ENCODE data around the gene CIT. TPM values are rescaled to one million over a fixed set of nuclear protein-coding genes. Genes with fewer than 3 reads are reported as not detected.

Gene CIT
- total RNA-seq, 1 donor from 2014 or later, result 6.8 TPM

DNA sequence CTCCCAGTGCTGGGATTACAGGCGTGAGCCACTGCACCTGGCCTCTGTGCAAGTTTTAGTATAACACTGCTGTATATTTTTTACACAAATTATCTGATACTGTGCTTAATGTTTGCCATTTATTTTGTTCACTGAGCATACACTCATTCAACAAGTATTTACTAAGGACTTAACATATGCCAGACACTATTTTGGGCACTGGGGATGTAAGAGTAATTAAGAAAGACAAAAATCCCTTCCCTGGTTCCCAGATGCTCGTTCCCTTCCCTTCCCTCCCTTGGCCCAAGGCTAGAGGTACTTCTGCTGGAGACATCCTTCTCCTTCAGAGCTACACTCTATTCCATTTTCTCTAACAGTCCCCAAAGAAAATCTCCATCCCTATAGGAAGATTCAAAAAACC is 12.5 kb downstream of the CIT start:
- no peaks in the 10 kb centered on the region for H3K4me1 ChIP-seq (ENCODE audit: control insufficient read depth in 3 of 3, insufficient read depth in 3 of 3, low read length in 3 of 3)
- H3K27me3 ChIP-seq (ENCODE audit: control insufficient read depth in 3 of 3, insufficient read depth in 3 of 3, low read length in 3 of 3), result no peaks in the 10 kb centered on the region
- no peak overlapping the region for H3K4me3 ChIP-seq (ENCODE audit: low read length in 3 of 3)
- H3K9me3 ChIP-seq (ENCODE audit: control insufficient read depth in 3 of 3, low read length in 3 of 3), result no peaks in the 10 kb centered on the region
- H3K36me3 ChIP-seq (ENCODE audit: control insufficient read depth in 3 of 3, insufficient read depth in 3 of 3, low read length in 3 of 3), result no peaks in the 10 kb centered on the region
- H3K9ac ChIP-seq (ENCODE audit: low read depth in 1 of 3, low read length in 3 of 3), result no peak overlapping the region
- H3K27ac ChIP-seq (ENCODE audit: low read depth, low read length), result no peak overlapping the region

DNA sequence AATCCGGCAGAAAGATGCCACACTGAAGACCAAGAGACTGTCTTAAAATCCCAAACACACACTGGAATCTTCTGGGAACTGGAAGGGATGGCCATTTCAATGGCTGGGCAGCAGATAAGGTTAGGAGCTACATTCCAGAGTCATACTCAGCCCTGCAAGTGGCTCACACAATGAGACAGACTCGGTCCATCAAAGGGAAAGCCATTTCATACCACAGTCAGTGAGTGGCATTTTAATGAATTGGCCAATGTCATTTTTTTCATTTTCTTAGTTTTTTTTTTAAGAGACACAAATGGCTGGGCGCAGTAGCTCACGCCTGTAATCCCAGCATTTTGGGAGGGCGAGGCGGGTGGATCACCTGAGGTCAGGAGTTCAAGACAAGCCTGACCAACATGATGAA is 17.9 kb downstream of the CIT start:
- H3K4me1 ChIP-seq (ENCODE audit: control insufficient read depth in 3 of 3, insufficient read depth in 3 of 3, low read length in 3 of 3), result no peaks in the 10 kb centered on the region
- H3K27ac ChIP-seq (ENCODE audit: low read depth, low read length), result no peak overlapping the region
- no peak overlapping the region for H3K4me3 ChIP-seq (ENCODE audit: low read length in 3 of 3)
- no peaks in the 10 kb centered on the region for H3K27me3 ChIP-seq (ENCODE audit: control insufficient read depth in 3 of 3, insufficient read depth in 3 of 3, low read length in 3 of 3)
- H3K36me3 ChIP-seq (ENCODE audit: control insufficient read depth in 3 of 3, insufficient read depth in 3 of 3, low read length in 3 of 3), result no peaks in the 10 kb centered on the region
- H3K9ac ChIP-seq (ENCODE audit: low read depth in 1 of 3, low read length in 3 of 3), result no peak overlapping the region
- H3K9me3 ChIP-seq (ENCODE audit: control insufficient read depth in 3 of 3, low read length in 3 of 3), result no peaks in the 10 kb centered on the region

GRCh38 chr12:119857041-119857591 is 20.0 kb downstream of the CIT start:
- Histone ChIP-seq H3K9me3 (ENCODE audit: control insufficient read depth in 3 of 3, low read length in 3 of 3) (no peaks in the 10 kb centered on the region), H3K27ac (ENCODE audit: low read depth, low read length) (no peak overlapping the region), H3K4me1 (ENCODE audit: control insufficient read depth in 3 of 3, insufficient read depth in 3 of 3, low read length in 3 of 3) (no peaks in the 10 kb centered on the region), H3K27me3 (ENCODE audit: control insufficient read depth in 3 of 3, insufficient read depth in 3 of 3, low read length in 3 of 3) (no peaks in the 10 kb centered on the region), H3K9ac (ENCODE audit: low read depth in 1 of 3, low read length in 3 of 3) (no peak overlapping the region), H3K36me3 (ENCODE audit: control insufficient read depth in 3 of 3, insufficient read depth in 3 of 3, low read length in 3 of 3) (no peaks in the 10 kb centered on the region), H3K4me3 (ENCODE audit: low read length in 3 of 3) (no peak overlapping the region)

DNA sequence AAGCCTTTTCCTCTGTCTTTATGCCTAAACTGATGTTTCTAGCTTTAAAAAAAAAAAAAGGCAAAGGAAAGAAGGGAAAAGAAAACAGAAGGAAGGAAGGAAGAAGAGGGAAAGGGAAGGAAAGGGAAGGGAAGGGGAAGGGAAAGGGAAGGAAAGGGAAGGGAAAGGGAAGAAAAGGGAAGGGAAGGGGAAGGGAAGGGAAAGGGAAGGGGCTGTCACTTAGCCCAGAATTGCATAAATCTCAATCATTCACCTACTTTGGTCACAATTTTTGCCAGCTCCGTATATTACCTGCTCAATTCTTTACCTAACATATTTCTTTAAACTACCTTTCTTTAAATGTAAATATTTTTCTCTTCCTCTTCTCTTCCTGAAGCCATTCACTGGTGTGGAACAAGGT is 26.8 kb downstream of the CIT start:
- H3K9me3 ChIP-seq (ENCODE audit: control insufficient read depth in 3 of 3, low read length in 3 of 3), result no peaks in the 10 kb centered on the region
- no peak overlapping the region for H3K27ac ChIP-seq (ENCODE audit: low read depth, low read length)
- no peak overlapping the region for H3K4me3 ChIP-seq (ENCODE audit: low read length in 3 of 3)
- no peaks in the 10 kb centered on the region for H3K4me1 ChIP-seq (ENCODE audit: control insufficient read depth in 3 of 3, insufficient read depth in 3 of 3, low read length in 3 of 3)
- H3K36me3 ChIP-seq (ENCODE audit: control insufficient read depth in 3 of 3, insufficient read depth in 3 of 3, low read length in 3 of 3), result no peaks in the 10 kb centered on the region
- no peaks in the 10 kb centered on the region for H3K27me3 ChIP-seq (ENCODE audit: control insufficient read depth in 3 of 3, insufficient read depth in 3 of 3, low read length in 3 of 3)
- H3K9ac ChIP-seq (ENCODE audit: low read depth in 1 of 3, low read length in 3 of 3), result no peak overlapping the region

DNA sequence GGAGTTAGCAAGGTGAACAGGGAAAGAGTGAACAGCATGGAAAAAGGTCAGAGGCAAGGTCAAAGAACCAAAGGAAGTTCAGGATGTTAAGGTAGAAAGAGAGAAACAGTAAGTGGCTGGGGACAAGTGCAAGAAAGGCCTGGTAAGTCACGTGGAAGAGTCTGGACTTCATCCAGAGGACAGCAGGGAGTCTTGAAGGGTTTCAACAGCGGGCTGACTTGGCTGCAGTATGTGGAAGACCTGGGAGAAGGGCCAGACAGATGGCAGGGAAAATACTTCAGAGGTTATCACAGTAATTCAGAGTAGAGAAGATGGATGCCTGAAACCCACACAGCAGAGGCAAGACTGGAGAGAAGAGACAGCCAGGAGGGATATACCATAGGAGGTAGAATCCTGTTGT is 34.0 kb downstream of the CIT start:
- H3K9me3 ChIP-seq (ENCODE audit: control insufficient read depth in 3 of 3, low read length in 3 of 3), result no peaks in the 10 kb centered on the region
- H3K4me1 ChIP-seq (ENCODE audit: control insufficient read depth in 3 of 3, insufficient read depth in 3 of 3, low read length in 3 of 3), result no peaks in the 10 kb centered on the region
- no peaks in the 10 kb centered on the region for H3K36me3 ChIP-seq (ENCODE audit: control insufficient read depth in 3 of 3, insufficient read depth in 3 of 3, low read length in 3 of 3)
- no peaks in the 10 kb centered on the region for H3K27me3 ChIP-seq (ENCODE audit: control insufficient read depth in 3 of 3, insufficient read depth in 3 of 3, low read length in 3 of 3)
- no peak overlapping the region for H3K9ac ChIP-seq (ENCODE audit: low read depth in 1 of 3, low read length in 3 of 3)
- H3K4me3 ChIP-seq (ENCODE audit: low read length in 3 of 3), result no peak overlapping the region
- no peak overlapping the region for H3K27ac ChIP-seq (ENCODE audit: low read depth, low read length)

GRCh38 chr12:119842380-119842779 is 34.7 kb downstream of the CIT start:
- Histone ChIP-seq H3K27me3 (ENCODE audit: control insufficient read depth in 3 of 3, insufficient read depth in 3 of 3, low read length in 3 of 3) (no peaks in the 10 kb centered on the region), H3K4me1 (ENCODE audit: control insufficient read depth in 3 of 3, insufficient read depth in 3 of 3, low read length in 3 of 3) (no peaks in the 10 kb centered on the region), H3K9ac (ENCODE audit: low read depth in 1 of 3, low read length in 3 of 3) (no peak overlapping the region), H3K9me3 (ENCODE audit: control insufficient read depth in 3 of 3, low read length in 3 of 3) (no peaks in the 10 kb centered on the region), H3K4me3 (ENCODE audit: low read length in 3 of 3) (no peak overlapping the region), H3K27ac (ENCODE audit: low read depth, low read length) (no peak overlapping the region), H3K36me3 (ENCODE audit: control insufficient read depth in 3 of 3, insufficient read depth in 3 of 3, low read length in 3 of 3) (no peaks in the 10 kb centered on the region)

GRCh38 chr12:119841433-119842210 is 35.5 kb downstream of the CIT start:
- H3K4me3 ChIP-seq (ENCODE audit: low read length in 3 of 3), result no peak overlapping the region
- no peaks in the 10 kb centered on the region for H3K9me3 ChIP-seq (ENCODE audit: control insufficient read depth in 3 of 3, low read length in 3 of 3)
- H3K36me3 ChIP-seq (ENCODE audit: control insufficient read depth in 3 of 3, insufficient read depth in 3 of 3, low read length in 3 of 3), result no peaks in the 10 kb centered on the region
- H3K27me3 ChIP-seq (ENCODE audit: control insufficient read depth in 3 of 3, insufficient read depth in 3 of 3, low read length in 3 of 3), result no peaks in the 10 kb centered on the region
- H3K4me1 ChIP-seq (ENCODE audit: control insufficient read depth in 3 of 3, insufficient read depth in 3 of 3, low read length in 3 of 3), result no peaks in the 10 kb centered on the region
- H3K27ac ChIP-seq (ENCODE audit: low read depth, low read length), result no peak overlapping the region
- no peak overlapping the region for H3K9ac ChIP-seq (ENCODE audit: low read depth in 1 of 3, low read length in 3 of 3)

GRCh38 chr12:119840582-119840981 is 36.5 kb downstream of the CIT start:
- Histone ChIP-seq H3K9ac (ENCODE audit: low read depth in 1 of 3, low read length in 3 of 3) (no peak overlapping the region), H3K4me1 (ENCODE audit: control insufficient read depth in 3 of 3, insufficient read depth in 3 of 3, low read length in 3 of 3) (no peaks in the 10 kb centered on the region), H3K36me3 (ENCODE audit: control insufficient read depth in 3 of 3, insufficient read depth in 3 of 3, low read length in 3 of 3) (no peaks in the 10 kb centered on the region), H3K27ac (ENCODE audit: low read depth, low read length) (no peak overlapping the region), H3K4me3 (ENCODE audit: low read length in 3 of 3) (no peak overlapping the region), H3K27me3 (ENCODE audit: control insufficient read depth in 3 of 3, insufficient read depth in 3 of 3, low read length in 3 of 3) (no peaks in the 10 kb centered on the region), H3K9me3 (ENCODE audit: control insufficient read depth in 3 of 3, low read length in 3 of 3) (no peaks in the 10 kb centered on the region)

DNA sequence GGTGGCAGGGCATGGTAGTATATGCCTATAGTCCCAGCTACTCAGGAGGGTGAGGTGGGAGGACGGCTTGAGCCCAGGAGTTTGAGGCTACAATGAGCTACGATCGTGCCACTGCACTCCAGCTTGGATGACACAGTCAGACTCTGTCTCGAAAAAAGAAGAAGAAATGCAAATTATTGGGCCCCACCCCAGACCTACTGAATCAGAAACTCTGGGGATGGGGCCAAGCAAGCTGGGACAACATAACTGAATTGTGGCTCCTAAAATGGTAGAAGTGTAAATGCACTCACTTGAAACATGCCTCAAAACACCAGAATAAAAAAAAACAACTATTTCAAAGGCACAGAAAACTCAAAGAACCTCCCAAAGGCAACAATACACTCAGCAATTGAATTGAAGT is 37.0 kb downstream of the CIT start:
- H3K9ac ChIP-seq (ENCODE audit: low read depth in 1 of 3, low read length in 3 of 3), result no peak overlapping the region

DNA sequence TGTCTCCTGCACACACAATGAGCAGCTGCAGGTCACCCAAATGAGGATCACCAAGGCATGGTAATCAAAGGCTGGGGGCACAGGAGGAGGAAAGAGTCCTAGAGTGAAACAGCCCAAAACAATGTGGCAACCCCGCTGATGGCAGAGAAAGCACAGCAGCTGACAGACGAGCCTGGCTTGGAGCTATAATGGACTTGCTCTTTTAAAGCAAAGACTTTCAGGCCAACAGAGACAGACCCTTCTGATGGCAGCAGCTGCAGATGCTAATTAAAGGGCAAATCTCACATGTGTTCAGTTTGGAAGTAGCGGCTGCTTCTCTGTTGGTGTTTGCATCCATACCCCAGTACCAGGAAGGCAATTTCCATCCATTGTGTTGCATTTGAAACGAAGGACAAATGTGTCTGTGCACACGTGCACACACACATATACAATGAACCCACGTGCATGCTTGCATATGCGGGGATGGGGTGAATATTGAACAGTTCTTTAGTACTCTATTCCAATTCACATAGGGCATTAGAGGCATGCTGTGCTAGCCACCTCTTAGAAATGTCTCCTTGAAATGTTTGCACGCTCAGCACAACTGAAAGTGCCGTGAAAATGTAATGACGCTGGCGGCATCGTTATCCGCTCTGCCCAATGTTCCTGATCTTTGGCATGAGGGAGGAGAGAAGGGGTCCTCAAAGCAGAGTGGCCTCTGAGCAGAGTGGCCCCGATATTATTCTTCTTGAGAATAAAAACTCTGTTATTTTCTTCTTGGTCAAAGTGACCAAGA is 38.1 kb downstream of the CIT start:
- Histone ChIP-seq H3K27me3 (ENCODE audit: control insufficient read depth in 3 of 3, insufficient read depth in 3 of 3, low read length in 3 of 3) (no peaks in the 10 kb centered on the region), H3K4me3 (ENCODE audit: low read length in 3 of 3) (no peak overlapping the region), H3K4me1 (ENCODE audit: control insufficient read depth in 3 of 3, insufficient read depth in 3 of 3, low read length in 3 of 3) (no peaks in the 10 kb centered on the region), H3K9me3 (ENCODE audit: control insufficient read depth in 3 of 3, low read length in 3 of 3) (no peaks in the 10 kb centered on the region), H3K36me3 (ENCODE audit: control insufficient read depth in 3 of 3, insufficient read depth in 3 of 3, low read length in 3 of 3) (no peaks in the 10 kb centered on the region), H3K9ac (ENCODE audit: low read depth in 1 of 3, low read length in 3 of 3) (no peak overlapping the region), H3K27ac (ENCODE audit: low read depth, low read length) (no peak overlapping the region)

More for the DNA sequence above, 37.0 kb downstream of the CIT start:
- no peak overlapping the region for H3K4me3 ChIP-seq (ENCODE audit: low read length in 3 of 3)
- no peaks in the 10 kb centered on the region for H3K36me3 ChIP-seq (ENCODE audit: control insufficient read depth in 3 of 3, insufficient read depth in 3 of 3, low read length in 3 of 3)
- no peaks in the 10 kb centered on the region for H3K9me3 ChIP-seq (ENCODE audit: control insufficient read depth in 3 of 3, low read length in 3 of 3)
- H3K27me3 ChIP-seq (ENCODE audit: control insufficient read depth in 3 of 3, insufficient read depth in 3 of 3, low read length in 3 of 3), result no peaks in the 10 kb centered on the region
- no peaks in the 10 kb centered on the region for H3K4me1 ChIP-seq (ENCODE audit: control insufficient read depth in 3 of 3, insufficient read depth in 3 of 3, low read length in 3 of 3)
- H3K27ac ChIP-seq (ENCODE audit: low read depth, low read length), result no peak overlapping the region
